K562 (cell line): ENCODE data around the gene MYO3B. TPM values are rescaled to one million over a fixed set of nuclear protein-coding genes. Genes with fewer than 3 reads are reported as not detected.

Source experiments
- ATAC-seq: fragments of 200-7000 bp; cut with Tn5 transposase; 3 replicates; pipeline ENCODE4 v1.9.1; 2020; ENCODE audit warnings: moderate library complexity
- BruUV-seq: library from RNA; stranded (reverse); fragments of 400-500 nt; replicated peaks from 2 replicates; lab custom pipeline; 2021; lab: Mats Ljungman, UMichigan
- CTCF ChIA-PET: fragments of 300-600 bp; formaldehyde crosslinking; extraction: SDS; loops from one replicate; lab custom pipeline; 2021; ENCODE audit warnings: low intra/inter-chr PET ratio; lab: Yijun Ruan, JAX
- POLR2A ChIA-PET: fragments of 300-600, 350-650 bp; sonication (Branson Sonifier 250); formaldehyde crosslinking; extraction: SDS; loops from one replicate; lab custom pipeline; 2021; ENCODE audit warnings: antibody characterized with exemption, inconsistent platforms; lab: Yijun Ruan, JAX
- DNase-seq, 4 experiments: peaks; one replicate each; pipeline versions ENCODE4 v3.0.0 to v3.0.0-alpha.2; 2011 to 2018; ENCODE audit warnings: low spot score in 3 of 4, mixed read lengths in 3 of 4; ENCODE audit errors: extremely low read depth in 1 of 4
- FAIRE-seq: peaks from 2 replicates; lab custom pipeline; 2011; peaks lifted over from hg19 to GRCh38; lab: Jason Lieb, UNC
- H2AFZ ChIP-seq: 2 replicates; pipeline ENCODE4 v1.6.0; 2011; ENCODE audit warnings: low read depth, low read length, control low read depth, inconsistent platforms
- H3K27ac ChIP-seq: fragments of 200-600 bp; 3 replicates; pipeline ENCODE4 v1.8.0; 2011; ENCODE audit warnings: low read depth, mild to moderate bottlenecking, control low read depth, inconsistent platforms, low read length, moderate library complexity, mixed read lengths; ENCODE audit errors: extremely low read depth
- H3K27me3 ChIP-seq, 2 experiments: fragments of 300-600 bp in 1 of 2; 2 replicates in 1 of 2; 3 replicates in 1 of 2; pipeline versions ENCODE4 v1.6.0 to v1.8.0; 2011; ENCODE audit warnings: inconsistent platforms in 2 of 2, low read length in 2 of 2, mild to moderate bottlenecking in 1 of 2, mixed read lengths in 1 of 2, moderate library complexity in 1 of 2; ENCODE audit not compliant: control insufficient read depth in 2 of 2, insufficient read depth in 2 of 2
- H3K36me3 ChIP-seq: fragments of 300-600 bp; 3 replicates; pipeline ENCODE4 v1.8.0; 2011; ENCODE audit warnings: mild to moderate bottlenecking, low read length, inconsistent platforms; ENCODE audit not compliant: control insufficient read depth, insufficient read depth
- H3K4me1 ChIP-seq, 2 experiments: fragments of 200-600 bp in 1 of 2; replicated peaks in 1 of 2; 2 replicates in 1 of 2; 3 replicates in 1 of 2; pipeline versions ENCODE4 v1.5.1 to v1.8.0; 2011; ENCODE audit warnings: inconsistent platforms in 2 of 2, low read length in 2 of 2, mild to moderate bottlenecking in 1 of 2, mixed read lengths in 1 of 2, moderate library complexity in 1 of 2; ENCODE audit not compliant: control insufficient read depth in 2 of 2, insufficient read depth in 2 of 2
- H3K4me2 ChIP-seq: 2 replicates; pipeline ENCODE4 v1.6.1; 2011; ENCODE audit warnings: low read length, control low read depth, inconsistent platforms, mixed read lengths; ENCODE audit not compliant: insufficient read depth
- H3K4me3 ChIP-seq: fragments of 200-600 bp; sonication (generic), shearing (Covaris generic); 2 replicates; pipeline ENCODE4 v1.5.1; 2016; ENCODE audit warnings: control low read depth, inconsistent platforms
- H3K79me2 ChIP-seq: fragments of 200-600 bp; 3 replicates; pipeline ENCODE4 v1.8.0; 2011; ENCODE audit warnings: low read length, inconsistent platforms; ENCODE audit not compliant: control insufficient read depth, insufficient read depth
- H3K9ac ChIP-seq, 2 experiments: 2 replicates each; pipeline versions ENCODE4 v1.6.0 to v1.6.1; 2011; ENCODE audit warnings: low read depth in 2 of 2, low read length in 2 of 2, control low read depth in 1 of 2, inconsistent platforms in 1 of 2, mild to moderate bottlenecking in 1 of 2, mixed read lengths in 1 of 2; ENCODE audit not compliant: insufficient read depth in 1 of 2
- H3K9me1 ChIP-seq: one replicate; pipeline ENCODE4 v1.6.0; 2011; ENCODE audit warnings: inconsistent platforms, mild to moderate bottlenecking, low read length, moderate library complexity; ENCODE audit not compliant: control insufficient read depth, insufficient read depth
- H3K9me3 ChIP-seq: replicated peaks from 2 replicates; pipeline ENCODE4 v1.5.1; 2011; ENCODE audit warnings: low read depth, low read length, inconsistent platforms; ENCODE audit not compliant: control insufficient read depth, insufficient read depth
- H4K20me1 ChIP-seq: replicated peaks from 2 replicates; pipeline ENCODE4 v1.6.1; 2011; ENCODE audit warnings: low read length, inconsistent platforms, mixed read lengths; ENCODE audit not compliant: control insufficient read depth, insufficient read depth
- CEBPB ChIP-seq: fragments of 450-650 bp; IDR thresholded peaks from 2 replicates; pipeline ENCODE4 v1.6.1; 2016; ENCODE audit warnings: missing genetic modification characterization, missing compliant biosample characterization
- CEBPG ChIP-seq, 3 experiments: fragments of 200-800 bp in 1 of 3; sonication (Bioruptor generic) in 1 of 3; sonication (generic) in 1 of 3; formaldehyde crosslinking in 1 of 3; IDR thresholded peaks in 2 of 3; conservative IDR thresholded peaks in 1 of 3; 2 replicates each; pipeline versions ENCODE4 v1.6.1 to v1.8.0; 2016 to 2022; ENCODE audit warnings: missing compliant biosample characterization in 2 of 3, missing genetic modification characterization in 2 of 3, mild to moderate bottlenecking in 1 of 3, missing genetic modification reagents in 1 of 3
- CHD4 ChIP-seq: fragments of 200-600 bp; sonication (generic); IDR thresholded peaks from 3 replicates; pipeline ENCODE4 v1.6.1; 2012; ENCODE audit warnings: low read depth, mild to moderate bottlenecking, mixed read lengths, low read length, inconsistent platforms; ENCODE audit not compliant: insufficient read depth, insufficient replicate concordance, poor library complexity, severe bottlenecking
- FOXK1 ChIP-seq: sonication (generic); formaldehyde crosslinking; IDR thresholded peaks from 2 replicates; pipeline ENCODE4 v1.8.0; 2022; ENCODE audit warnings: missing genetic modification reagents, mild to moderate bottlenecking, borderline replicate concordance
- TOE1 ChIP-seq, 2 experiments: fragments of 450-650 bp in 1 of 2; sonication (generic) in 1 of 2; formaldehyde crosslinking in 1 of 2; IDR thresholded peaks; 2 replicates each; pipeline versions ENCODE4 v1.7.1 to v1.8.0; 2016 to 2022; ENCODE audit warnings: borderline replicate concordance in 2 of 2, mild to moderate bottlenecking in 2 of 2, antibody characterized with exemption in 1 of 2, inconsistent platforms in 1 of 2, low read depth in 1 of 2, missing genetic modification reagents in 1 of 2, moderate library complexity in 1 of 2
- ZNF263 ChIP-seq: sonication (generic); formaldehyde crosslinking; IDR thresholded peaks from 2 replicates; pipeline ENCODE4 v1.8.0; 2022; ENCODE audit warnings: mild to moderate bottlenecking, missing genetic modification reagents, borderline replicate concordance
- WGBS: fragments of 100-300 bp; shearing (Covaris generic); methylation state at CpG from one replicate; pipeline ENCODE4 v1.1.6; 2016; ENCODE audit warnings: low coverage, mixed read lengths; ENCODE audit not compliant: insufficient coverage; ENCODE audit errors: missing lambda C conversion rate; 5-methylcytosine and 5-hydroxymethylcytosine counted together
- in situ Hi-C: fragments of 300-500 bp; cut with MboI; formaldehyde crosslinking; loops from 4 replicates; pipeline ENCODE4 v1.15.0; 2018; ENCODE audit warnings: inconsistent platforms, mixed read lengths
- intact Hi-C: fragments of 100-400 bp; cut with micrococcal nuclease; formaldehyde crosslinking; loops from 2 replicates; pipeline ENCODE4 v1.14.2; 2022
- polyA plus RNA-seq, 8 experiments: library from polyadenylated mRNA; depleted of rRNA in 4 of 8; stranded (reverse) in 5 of 8; unstranded in 3 of 8; fragments of >200 nt; fragmentation: Nextera tagmentation in 2 of 8; fragmentation: Illumina TruSeq in 1 of 8; extraction: Ambion mirVana in 2 of 8; extraction: Trizol in 1 of 8; gene quantifications; 2 replicates each; pipeline versions ENCODE4 v1.2.1 to v1.2.3, GENCODE V29; 2011 to 2014; ENCODE audit warnings: inconsistent platforms in 1 of 8, missing spikeins in 1 of 8
- total RNA-seq, 7 experiments: library from RNA; depleted of rRNA in 6 of 7; stranded (reverse); fragments of >200 nt in 6 of 7; fragmentation: Illumina TruSeq in 2 of 7; extraction: Trizol in 2 of 7; gene quantifications; 2 replicates each; pipeline versions ENCODE4 v1.2.1 to v1.2.3, GENCODE V29; 2011 to 2021; ENCODE audit warnings: low replicate concordance in 1 of 7

The MYO3B gene
- total and polyA plus RNA-seq, 9 of the 15 experiments (the other 6 are each of a cell fraction or from before 2014, with no cell fraction given): 2.7 to 6.5 (median 3.6) TPM

GRCh38 chr2:170607171-170607570 lies 429.2 kb downstream of the MYO3B start (continued):
- no peak for TF ChIP-seq TOE1 (IDR thresholded peaks at IDR 0.05; ENCODE audit: borderline replicate concordance)
- TF ChIP-seq TOE1 (CRISPR knock-in tag; IDR thresholded peaks at IDR 0.05; ENCODE audit: borderline replicate concordance, low read depth): no peak
- no peak for TF ChIP-seq ZNF263
- no peak for TF ChIP-seq FOXK1 (CRISPR knock-in tag)

GRCh38 chr2:170610615-170611014 lies 432.7 kb downstream of the MYO3B start:
- Histone ChIP-seq H3K27ac (no peak overlapping the region), H3K9me1 (no peaks in the 10 kb centered on the region), H3K36me3 (no peaks in the 10 kb centered on the region), H3K4me2 (no peak overlapping the region), H4K20me1 (no peaks in the 10 kb centered on the region), H3K4me1 (no peaks in the 10 kb centered on the region), H3K4me3 (no peak overlapping the region), H3K79me2 (no peaks in the 10 kb centered on the region), H3K27me3 (peaks cover 3 to 14% of the 10 kb centered on the region in 2 experiments; a peak in 3 of 5 replicates), H3K9ac (no peak overlapping the region), H2AFZ (no peak overlapping the region), H3K9me3 (no peaks in the 10 kb centered on the region)
- BruUV-seq: no TSS peak
- intact Hi-C loops (no loop called here), in situ Hi-C loops (loop anchor here (10.0 kb wide), 1 partner anchor 376 kb away; no protein-coding TSS in a partner anchor)
- ATAC-seq (no peak), FAIRE-seq (no peak), DNase-seq (no peak)
- TF ChIP-seq CEBPB: peak; percentile 81
- no peak for TF ChIP-seq CHD4
- TF ChIP-seq CEBPG (CRISPR knock-in tag; IDR thresholded peaks at IDR 0.05): no peak
- TF ChIP-seq CEBPG (tag; conservative IDR thresholded peaks at IDR 0.05 in 1 of 2, IDR thresholded peaks at IDR 0.05 in 1 of 2): peak; percentile 71 to 81
- ChIA-PET POLR2A (interaction anchor here (0.6 kb wide), 2 partner anchors 10 to 19 kb away, joined by 3 read pairs; no protein-coding TSS in a partner anchor), CTCF (no interaction called here)
- 14% methylated on average over 2 of the region's 2 CpGs for WGBS
